Melanocyte of skin (primary cell): ENCODE results near the gene SMU1. TPM values are rescaled to one million over a fixed set of nuclear protein-coding genes. Genes with fewer than 3 reads are reported as not detected.

Source experiments
- total RNA-seq, 2 donors: library from RNA; depleted of rRNA; stranded (reverse); fragments of >200 nt; gene quantifications; 2 replicates each; pipeline ENCODE4 v1.2.3, GENCODE V29; 2012

The SMU1 gene
- 10 to 100 TPM; 22.7 to 39.6 TPM for total RNA-seq

GRCh38 chr9:33076046-33077004 is at the start of gene SMU1:
Gene SMU1 (minus strand): TSS chr9:33076674. CDS start chr9:33076608, 66 bp downstream.

GRCh38 chr9:33024966-33025571 is 51.4 kb downstream of the SMU1 start, which contains the start of gene DNAJA1:
Gene DNAJA1 (plus strand): TSS chr9:33025273. CDS start chr9:33026485, 1,212 bp downstream.

Other genes with a start within 250 kb of the SMU1 start
- 10 to 100 TPM; 30.6 to 43.6 TPM for gene APTX, start 75.0 kb downstream of the SMU1 start, total RNA-seq
- 100 to 1,000 TPM; 113 to 189 TPM for gene DNAJA1, start 51.4 kb downstream of the SMU1 start, total RNA-seq
- gene B4GALT1, start 90.7 kb upstream of the SMU1 start, total RNA-seq, result 10 to 100 TPM; 12.4 to 29.3 TPM
- not detected for gene SPINK4, start 163.5 kb upstream of the SMU1 start, total RNA-seq
- 10 to 100 TPM; 25.8 to 27.3 TPM for gene BAG1, start 188.0 kb upstream of the SMU1 start, total RNA-seq
- 100 to 1,000 TPM; 109 to 149 TPM for gene CHMP5, start 188.4 kb upstream of the SMU1 start, total RNA-seq
- 10 to 100 TPM; 19.3 to 22.4 TPM for gene NFX1, start 213.8 kb upstream of the SMU1 start, total RNA-seq